Muscle layer of colon (tissue), 2 donors: ENCODE measurements around the gene LYSET.
"Not testable (repeated sequence)": the region's sequence is repeated elsewhere in the genome, so short reads cannot be mapped to it uniquely, and the experiment has no call there.

ENCODE experiments used
- H3K27ac ChIP-seq: one replicate; pipeline ENCODE4 v1.7.0; 2013; ENCODE audit warnings: low read depth, mild to moderate bottlenecking, low read length, moderate library complexity
- H3K27me3 ChIP-seq, 2 donors: one replicate each; pipeline ENCODE4 v1.7.0; 2013; ENCODE audit warnings: low read length in 2 of 2, mild to moderate bottlenecking in 2 of 2; ENCODE audit not compliant: insufficient read depth in 2 of 2, control insufficient read depth in 1 of 2
- H3K36me3 ChIP-seq: one replicate; pipeline ENCODE4 v1.7.0; 2013; ENCODE audit warnings: mild to moderate bottlenecking, low read length; ENCODE audit not compliant: insufficient read depth
- H3K4me1 ChIP-seq: one replicate; pipeline ENCODE4 v1.7.0; 2013; ENCODE audit warnings: mild to moderate bottlenecking, low read length; ENCODE audit not compliant: insufficient read depth
- H3K4me3 ChIP-seq, 2 donors: one replicate each; pipeline ENCODE4 v1.7.0; 2013; ENCODE audit warnings: low read length in 2 of 2, low read depth in 1 of 2, mild to moderate bottlenecking in 1 of 2, moderate library complexity in 1 of 2
- H3K9ac ChIP-seq: one replicate; pipeline ENCODE4 v1.7.0; 2013; ENCODE audit warnings: low read length
- H3K9me3 ChIP-seq: one replicate; pipeline ENCODE4 v1.7.0; 2013; ENCODE audit warnings: mild to moderate bottlenecking, low read length
- donor health status: abdominal sarcoma.
- donor health status: Adenocarcinoma of cecum.

LYSET gene

GRCh38 chr14:93171376-93171775, 13.7 kb upstream of the LYSET start:
- Histone ChIP-seq H3K9ac (no peak overlapping the region), H3K9me3 (no peaks in the 10 kb centered on the region), H3K27me3 (no peaks in the 10 kb centered on the region), H3K4me1 (no peaks in the 10 kb centered on the region), H3K36me3 (no peaks in the 10 kb centered on the region), H3K4me3 (no peak overlapping the region), H3K27ac (no peak overlapping the region)

GRCh38 chr14:93173943-93174395, 11.1 kb upstream of the LYSET start:
- H3K36me3 ChIP-seq, result no peaks in the 10 kb centered on the region
- no peak overlapping the region for H3K27ac ChIP-seq
- H3K27me3 ChIP-seq, result no peaks in the 10 kb centered on the region
- H3K4me1 ChIP-seq, result no peaks in the 10 kb centered on the region
- no peak overlapping the region for H3K4me3 ChIP-seq
- H3K9ac ChIP-seq, result no peak overlapping the region
- H3K9me3 ChIP-seq, result no peaks in the 10 kb centered on the region

GRCh38 chr14:93174731-93175130, 10.4 kb upstream of the LYSET start:
- not testable (repeated sequence) for H3K9ac ChIP-seq, H3K9me3 ChIP-seq, H3K27ac ChIP-seq, H3K36me3 ChIP-seq, H3K27me3 ChIP-seq, H3K4me3 ChIP-seq, H3K4me1 ChIP-seq

- Histone ChIP-seq H3K36me3 (no peaks in the 10 kb centered on the region), H3K27me3 (no peaks in the 10 kb centered on the region), H3K4me3 (no peak overlapping the region), H3K9me3 (no peaks in the 10 kb centered on the region), H3K27ac (no peak overlapping the region), H3K4me1 (no peaks in the 10 kb centered on the region), H3K9ac (no peak overlapping the region)
These were observed 9.6 kb upstream of the LYSET start for GRCh38 chr14:93175492-93175891.

GRCh38 chr14:93183596-93184317, 1.4 kb upstream of the LYSET start:
- no peaks in the 10 kb centered on the region for H3K9me3 ChIP-seq
- peak overlapping the region; percentile 97 for H3K27ac ChIP-seq
- H3K4me1 ChIP-seq, result peaks cover 21% of the 10 kb centered on the region
- no peaks in the 10 kb centered on the region for H3K27me3 ChIP-seq
- H3K36me3 ChIP-seq, result peaks cover 21% of the 10 kb centered on the region
- peak overlapping the region; percentile 86 for H3K9ac ChIP-seq
- peak overlapping the region; percentile 84 to 98 for H3K4me3 ChIP-seq

- no peaks in the 10 kb centered on the region for H3K9me3 ChIP-seq
- peak overlapping the region; percentile 92 for H3K9ac ChIP-seq
- H3K27ac ChIP-seq, result peak overlapping the region; percentile 95
- H3K36me3 ChIP-seq, result peaks cover 28% of the 10 kb centered on the region
- H3K27me3 ChIP-seq, result no peaks in the 10 kb centered on the region
- H3K4me3 ChIP-seq, result peak overlapping the region; percentile 94 to 98
- H3K4me1 ChIP-seq, result peaks cover 21% of the 10 kb centered on the region
These were observed 218 bp downstream of the LYSET start for GRCh38 chr14:93185349-93185720.

- H3K27ac ChIP-seq, result no peak overlapping the region
- H3K4me3 ChIP-seq, result no peak overlapping the region
- no peak overlapping the region for H3K9ac ChIP-seq
- H3K27me3 ChIP-seq, result no peaks in the 10 kb centered on the region
- H3K4me1 ChIP-seq, result peaks cover 21% of the 10 kb centered on the region
- peaks cover 28% of the 10 kb centered on the region for H3K36me3 ChIP-seq
- no peaks in the 10 kb centered on the region for H3K9me3 ChIP-seq
These were observed 1.3 kb downstream of the LYSET start for GRCh38 chr14:93186466-93186865.

GRCh38 chr14:93186956-93187355, 1.8 kb downstream of the LYSET start:
- no peak overlapping the region for H3K27ac ChIP-seq
- peaks cover 28% of the 10 kb centered on the region for H3K36me3 ChIP-seq
- no peak overlapping the region for H3K9ac ChIP-seq
- H3K4me3 ChIP-seq, result no peak overlapping the region
- no peaks in the 10 kb centered on the region for H3K9me3 ChIP-seq
- H3K4me1 ChIP-seq, result peaks cover 21% of the 10 kb centered on the region
- no peaks in the 10 kb centered on the region for H3K27me3 ChIP-seq

- Histone ChIP-seq H3K27ac (no peak overlapping the region), H3K36me3 (no peaks in the 10 kb centered on the region), H3K4me1 (no peaks in the 10 kb centered on the region), H3K9ac (no peak overlapping the region), H3K4me3 (no peak overlapping the region), H3K9me3 (no peaks in the 10 kb centered on the region), H3K27me3 (no peaks in the 10 kb centered on the region)
These were observed 10.3 kb downstream of the LYSET start for GRCh38 chr14:93195316-93195999.

GRCh38 chr14:93199031-93199430, 13.9 kb downstream of the LYSET start:
- no peaks in the 10 kb centered on the region for H3K4me1 ChIP-seq
- H3K4me3 ChIP-seq, result no peak overlapping the region
- no peak overlapping the region for H3K27ac ChIP-seq
- no peaks in the 10 kb centered on the region for H3K27me3 ChIP-seq
- H3K36me3 ChIP-seq, result peaks cover 4% of the 10 kb centered on the region
- no peak overlapping the region for H3K9ac ChIP-seq
- no peaks in the 10 kb centered on the region for H3K9me3 ChIP-seq

GRCh38 chr14:93200553-93200952, 15.4 kb downstream of the LYSET start:
- H3K9ac ChIP-seq, result no peak overlapping the region
- no peaks in the 10 kb centered on the region for H3K4me1 ChIP-seq
- peaks cover 4% of the 10 kb centered on the region for H3K36me3 ChIP-seq
- no peak overlapping the region for H3K27ac ChIP-seq
- no peaks in the 10 kb centered on the region for H3K27me3 ChIP-seq
- H3K9me3 ChIP-seq, result no peaks in the 10 kb centered on the region
- no peak overlapping the region for H3K4me3 ChIP-seq
